HG02678 (cell line): ENCODE results near the gene SLN.

Experiments
- ATAC-seq: cut with Tn5 transposase; IDR thresholded peaks from one replicate; pipeline ENCODE4 v1.9.1; 2021; ENCODE audit warnings: mild to moderate bottlenecking, moderate library complexity; ENCODE audit not compliant: unreplicated experiment

Gene SLN

GRCh38 chr11:107719557-107720302 lies 7.9 kb upstream of the SLN start:
- no peak for ATAC-seq

GRCh38 chr11:107719073-107719472 lies 7.2 kb upstream of the SLN start:
- ATAC-seq, result no peak

GRCh38 chr11:107716884-107717532 lies 5.2 kb upstream of the SLN start:
- ATAC-seq, result no peak

- no peak for ATAC-seq
Observed at GRCh38 chr11:107713009-107713408, 1.2 kb upstream of the SLN start.

GRCh38 chr11:107710301-107710700 lies 1.6 kb downstream of the SLN start:
- no peak for ATAC-seq

- no peak for ATAC-seq
Observed at GRCh38 chr11:107708792-107709191, 3.1 kb downstream of the SLN start.

- no peak for ATAC-seq
Observed at GRCh38 chr11:107707807-107708206, 4.0 kb downstream of the SLN start.

- ATAC-seq, result no peak
Observed at GRCh38 chr11:107707215-107707671, 4.6 kb downstream of the SLN start.

GRCh38 chr11:107706531-107706930 lies 5.3 kb downstream of the SLN start:
- no peak for ATAC-seq

GRCh38 chr11:107705027-107705426 lies 6.8 kb downstream of the SLN start:
- no peak for ATAC-seq

GRCh38 chr11:107704451-107704850 lies 7.4 kb downstream of the SLN start:
- ATAC-seq, result no peak

- no peak for ATAC-seq
Observed at GRCh38 chr11:107702723-107703122, 9.1 kb downstream of the SLN start.

GRCh38 chr11:107702109-107702660 lies 9.7 kb downstream of the SLN start:
- ATAC-seq, result no peak

GRCh38 chr11:107699371-107700285 lies 12.2 kb downstream of the SLN start:
- no peak for ATAC-seq

GRCh38 chr11:107697291-107697690 lies 14.6 kb downstream of the SLN start:
- ATAC-seq, result no peak

GRCh38 chr11:107696140-107696539 lies 15.7 kb downstream of the SLN start:
- no peak for ATAC-seq

GRCh38 chr11:107695446-107695845 lies 16.4 kb downstream of the SLN start:
- ATAC-seq, result no peak

- ATAC-seq, result no peak
Observed at GRCh38 chr11:107691000-107691750, 20.7 kb downstream of the SLN start.

- peak; percentile 66 for ATAC-seq
Observed at GRCh38 chr11:107689317-107690202, 22.3 kb downstream of the SLN start.
